ENCODE measurements around the gene PRR22.

PRR22 gene

GRCh38 chr19:5784581-5785147 lies at the start of gene PRR22:
Gene PRR22, minus strand, starts transcription at chr19:5784746. Its CDS starts 86 bp downstream, at chr19:5784660.
- H3K27ac ChIP-seq: no peak within 1 kb of the TSS
- DNase-seq (ENCODE audit: low read depth, low spot score): no peak

- no peak overlapping the region for H3K27ac ChIP-seq
- DNase-seq (ENCODE audit: low read depth, low spot score): no peak
These were observed 48.1 kb upstream of the PRR22 start for GRCh38 chr19:5832527-5833216.

- no peak for DNase-seq (ENCODE audit: low read depth, low spot score)
- no peak overlapping the region for H3K27ac ChIP-seq
These were observed 47.5 kb upstream of the PRR22 start for GRCh38 chr19:5832061-5832460.

GRCh38 chr19:5831159-5831558 lies 46.6 kb upstream of the PRR22 start:
- no peak overlapping the region for H3K27ac ChIP-seq
- DNase-seq (ENCODE audit: low read depth, low spot score): no peak

- H3K27ac ChIP-seq: no peak overlapping the region
- no peak for DNase-seq (ENCODE audit: low read depth, low spot score)
These were observed 45.2 kb upstream of the PRR22 start for GRCh38 chr19:5829567-5830310.

DNA sequence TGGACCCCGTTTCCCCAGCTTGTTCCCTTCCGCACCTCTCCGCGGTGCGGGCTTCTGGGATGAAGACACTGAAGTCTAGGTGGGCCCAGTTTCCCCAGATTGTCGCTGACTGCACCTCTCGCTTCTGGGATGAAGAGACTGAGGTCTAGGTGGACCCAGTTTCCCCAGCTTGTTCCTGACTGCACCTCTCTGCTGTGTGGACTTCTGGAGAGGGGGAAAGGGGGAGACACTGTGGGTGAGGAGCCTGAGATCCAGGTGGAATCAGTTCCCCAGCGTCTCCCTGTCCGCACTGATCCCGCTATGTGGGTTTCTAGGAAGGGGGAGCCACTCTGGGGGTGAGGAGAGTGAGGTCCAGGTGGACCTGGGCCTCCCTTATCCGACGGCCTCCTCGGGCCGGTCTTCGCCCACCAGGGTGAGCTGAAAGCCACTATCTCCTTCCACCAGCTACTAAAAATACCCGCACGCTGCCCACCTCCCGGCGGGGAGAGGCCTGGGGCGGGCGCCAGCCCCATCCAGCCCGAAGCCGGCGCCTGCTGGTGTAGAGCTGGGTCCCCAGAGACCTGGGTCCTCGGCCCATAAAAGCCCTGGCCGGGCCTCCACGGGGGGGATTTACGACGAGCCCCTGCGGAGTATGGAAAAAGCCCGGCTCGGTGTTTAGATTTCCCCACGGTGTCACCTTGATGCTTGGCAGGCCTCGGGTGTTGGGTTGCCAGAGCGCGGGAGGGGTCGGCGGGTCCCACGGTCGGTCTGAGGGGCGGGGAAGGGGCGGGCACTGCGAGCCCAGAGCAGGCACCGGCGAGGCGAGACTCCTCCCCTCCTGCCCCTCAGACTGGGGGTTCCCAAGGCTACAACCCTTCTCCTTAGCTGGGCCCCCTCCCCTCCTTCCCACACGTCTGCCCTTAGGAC lies 44.4 kb upstream of the PRR22 start:
- no peak overlapping the region for H3K27ac ChIP-seq
- no peak for DNase-seq (ENCODE audit: low read depth, low spot score)

- H3K27ac ChIP-seq: no peak overlapping the region
- no peak for DNase-seq (ENCODE audit: low read depth, low spot score)
These were observed 43.5 kb upstream of the PRR22 start for GRCh38 chr19:5827891-5828660.

GRCh38 chr19:5827342-5827890 lies 42.9 kb upstream of the PRR22 start:
- DNase-seq (ENCODE audit: low read depth, low spot score): no peak
- H3K27ac ChIP-seq: no peak overlapping the region

GRCh38 chr19:5826531-5827341 lies 42.2 kb upstream of the PRR22 start:
- no peak overlapping the region for H3K27ac ChIP-seq
- DNase-seq (ENCODE audit: low read depth, low spot score): no peak

- DNase-seq (ENCODE audit: low read depth, low spot score): no peak
- no peak overlapping the region for H3K27ac ChIP-seq
These were observed 40.6 kb upstream of the PRR22 start for GRCh38 chr19:5825178-5825577.

DNA sequence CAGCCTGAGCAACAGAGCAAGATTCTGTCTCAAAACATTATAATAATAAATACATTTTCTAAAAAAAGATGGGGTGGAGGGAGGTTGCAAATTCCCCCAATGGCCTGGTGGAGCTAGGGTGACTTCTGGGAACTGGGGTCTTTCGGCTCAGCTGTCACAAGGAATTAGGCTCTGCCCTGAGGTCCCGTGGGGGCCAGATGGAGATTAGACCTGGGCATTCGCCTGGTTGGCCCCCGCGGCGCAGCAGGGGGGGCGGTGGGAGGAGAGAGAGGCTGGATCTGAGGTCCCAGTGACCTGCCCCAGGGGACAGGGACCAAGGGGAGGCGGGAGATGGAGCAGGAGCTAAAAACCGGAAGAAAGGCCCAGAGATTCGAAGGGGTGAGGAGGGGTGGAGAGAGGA lies 40.2 kb upstream of the PRR22 start:
- H3K27ac ChIP-seq: no peak overlapping the region
- no peak for DNase-seq (ENCODE audit: low read depth, low spot score)

DNA sequence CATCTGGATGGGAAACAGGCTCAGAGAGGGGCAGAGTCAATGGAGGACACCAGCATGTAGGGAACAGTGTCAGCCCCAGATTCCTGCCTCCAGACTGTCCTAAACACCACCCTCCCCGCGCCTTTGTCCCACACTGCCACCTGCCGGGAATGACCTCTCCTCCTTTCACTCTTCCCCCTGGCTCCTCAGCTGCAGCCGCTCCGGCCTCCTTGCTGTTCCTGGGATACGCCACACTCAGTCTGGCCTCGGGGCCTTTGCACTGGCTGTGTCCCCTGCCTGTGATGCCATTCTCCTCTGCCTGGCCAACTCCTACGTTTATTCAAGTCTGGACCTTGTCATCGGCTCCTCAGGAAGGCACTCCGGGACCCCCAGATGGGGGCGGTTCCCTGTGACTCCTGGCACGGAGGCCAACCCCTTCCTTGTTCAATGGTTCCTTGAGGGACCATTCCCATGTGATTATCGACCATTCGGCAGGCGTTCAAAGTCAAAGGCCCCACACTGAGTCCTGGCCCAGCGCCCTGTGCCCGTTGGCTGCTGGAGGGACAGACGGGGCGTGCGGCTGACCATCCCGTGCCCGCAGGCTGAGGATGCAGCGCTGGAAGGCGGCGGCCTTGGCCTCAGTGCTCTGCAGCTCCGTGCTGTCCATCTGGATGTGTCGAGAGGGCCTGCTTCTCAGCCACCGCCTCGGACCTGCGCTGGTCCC lies 39.2 kb upstream of the PRR22 start:
- no peak for DNase-seq (ENCODE audit: low read depth, low spot score)
- no peak overlapping the region for H3K27ac ChIP-seq

- no peak overlapping the region for H3K27ac ChIP-seq
- DNase-seq (ENCODE audit: low read depth, low spot score): no peak
These were observed 37.8 kb upstream of the PRR22 start for GRCh38 chr19:5822181-5822844.

DNA sequence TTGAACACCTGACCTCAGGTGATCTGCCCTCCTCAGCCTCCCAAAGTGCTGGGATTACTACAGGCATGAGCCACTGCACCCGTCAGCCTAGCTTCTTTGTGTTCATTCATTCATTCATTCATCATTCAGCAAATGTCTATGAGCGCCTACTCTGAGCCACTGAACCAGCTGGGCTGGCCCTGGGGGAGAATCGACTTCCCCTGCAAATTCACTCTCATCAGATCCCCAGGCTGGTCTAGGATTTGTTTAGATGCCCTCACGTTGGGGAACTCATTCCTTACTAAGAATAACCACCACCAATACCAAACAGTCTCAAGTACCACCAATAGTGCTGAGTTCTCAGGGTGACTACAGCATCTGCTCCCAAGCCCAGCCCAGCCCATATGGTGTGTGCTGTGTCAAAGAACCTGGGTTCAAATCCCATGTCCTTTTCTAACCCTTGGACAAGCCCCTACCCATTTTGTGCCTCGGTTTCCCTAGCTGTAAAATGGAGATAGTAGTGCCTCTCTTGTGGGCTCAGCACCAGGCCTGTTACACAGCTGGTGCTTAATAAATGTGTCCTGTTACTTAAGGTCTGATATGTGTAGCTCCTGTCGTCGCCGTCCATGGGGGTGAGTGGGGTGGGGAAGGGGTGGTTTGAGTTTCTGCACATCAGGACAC lies 37.1 kb upstream of the PRR22 start:
- H3K27ac ChIP-seq: no peak overlapping the region
- no peak for DNase-seq (ENCODE audit: low read depth, low spot score)

GRCh38 chr19:5820785-5821184 lies 36.2 kb upstream of the PRR22 start:
- DNase-seq (ENCODE audit: low read depth, low spot score): no peak
- H3K27ac ChIP-seq: no peak overlapping the region

DNA sequence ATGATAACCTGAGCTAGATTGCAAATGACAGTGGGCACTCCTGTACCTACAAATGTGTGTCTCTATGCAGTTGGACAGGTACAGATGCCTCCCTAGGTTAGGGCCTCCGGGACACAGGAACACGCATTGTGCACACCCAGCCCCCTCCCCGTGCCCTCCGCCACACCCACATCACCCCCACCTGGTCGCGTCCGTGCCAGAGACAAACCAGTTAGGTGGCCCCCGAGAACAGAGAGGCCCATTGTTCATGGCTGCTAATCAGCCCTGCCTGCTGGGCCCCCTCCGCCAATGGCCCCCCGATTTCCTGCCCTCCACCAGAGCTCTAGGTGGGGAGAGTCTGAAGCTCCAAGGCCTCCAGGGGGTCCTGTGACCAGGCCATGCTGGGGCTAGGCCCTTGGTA lies 34.0 kb upstream of the PRR22 start:
- H3K27ac ChIP-seq: no peak overlapping the region
- DNase-seq (ENCODE audit: low read depth, low spot score): no peak

DNA sequence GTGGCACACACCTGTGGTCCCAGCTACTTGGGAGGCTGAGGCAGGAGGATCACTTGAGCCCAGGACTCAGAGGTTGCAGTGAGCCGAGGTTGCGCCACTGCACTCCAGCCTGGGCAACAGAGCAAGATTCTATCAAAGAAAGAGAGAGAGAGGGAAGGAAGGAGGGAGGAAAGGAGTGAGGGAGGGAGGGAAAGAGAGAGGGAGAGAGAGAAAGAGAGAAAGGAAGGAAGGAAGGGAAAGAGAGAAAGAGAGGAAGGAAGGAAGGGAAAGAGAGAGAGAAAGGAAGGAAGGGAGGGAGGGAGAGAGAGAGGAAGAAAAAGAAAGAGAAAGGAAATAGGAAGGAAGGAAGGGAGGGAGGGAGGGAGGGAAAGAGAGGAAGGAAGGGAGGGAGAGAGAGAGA lies 32.7 kb upstream of the PRR22 start:
- no peak for DNase-seq (ENCODE audit: low read depth, low spot score)
- H3K27ac ChIP-seq: no peak overlapping the region
